ENCODE measurements around the gene GPD1L. TPM values are rescaled to one million over a fixed set of nuclear protein-coding genes. Genes with fewer than 3 reads are reported as not detected.
A peak's percentile ranks its signal among the peaks of the same experiment; 100 is the strongest.
"Not testable (repeated sequence)": the region's sequence is repeated elsewhere in the genome, so short reads cannot be mapped to it uniquely, and the experiment has no call there.

Gene GPD1L
- 10 to 100 TPM; 21.0 to 21.6 (median 21.2) TPM for polyA plus RNA-seq (ENCODE audit: insufficient read length in 3 of 3)

DNA sequence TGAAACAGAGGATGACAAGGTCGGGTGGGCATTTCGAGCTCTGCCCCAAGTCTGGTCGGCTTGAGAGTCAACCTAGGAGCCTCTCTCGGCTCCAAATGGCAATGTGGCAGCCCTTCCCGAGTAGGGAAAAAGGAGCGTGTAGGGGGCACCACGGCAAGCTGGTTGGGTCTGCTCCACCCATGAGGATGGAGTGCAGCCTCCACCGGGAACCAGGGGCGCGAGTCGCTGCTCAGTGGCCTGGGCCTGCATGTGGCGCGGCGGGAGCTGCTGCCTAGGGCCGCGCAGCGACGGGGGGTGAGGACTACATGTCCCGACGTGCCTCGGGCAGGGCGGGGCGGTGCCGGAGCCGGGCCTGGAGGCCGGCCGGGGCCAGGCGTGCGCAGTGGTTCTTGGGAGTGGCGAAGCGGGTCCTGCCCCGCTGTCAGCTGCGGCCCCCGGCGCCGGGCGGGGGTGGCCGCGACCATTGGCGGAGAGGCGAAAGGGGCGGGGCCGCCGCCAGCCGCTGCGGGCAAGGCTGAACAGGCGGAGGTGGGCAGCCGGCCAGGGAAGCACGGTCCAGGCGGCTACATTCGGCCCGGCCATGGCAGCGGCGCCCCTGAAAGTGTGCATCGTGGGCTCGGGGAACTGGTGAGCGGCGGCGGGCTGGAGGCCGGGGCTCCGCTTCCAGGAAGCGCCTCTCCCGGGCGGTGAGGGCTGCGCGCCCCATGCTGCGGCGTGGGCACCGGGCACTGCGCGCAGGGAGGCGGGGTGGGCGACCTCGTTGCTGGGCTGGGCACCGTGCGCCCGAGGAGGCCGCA lies at the start of gene GPD1L:
Gene GPD1L (plus strand): TSS at position 489 of the 797 bp plus-strand sequence. CDS start 92 bp downstream, at position 581.
- DNase-seq (ENCODE audit: low read depth in 3 of 3, low spot score in 2 of 3): peak; percentile 69 to 90 (median 85)

DNA sequence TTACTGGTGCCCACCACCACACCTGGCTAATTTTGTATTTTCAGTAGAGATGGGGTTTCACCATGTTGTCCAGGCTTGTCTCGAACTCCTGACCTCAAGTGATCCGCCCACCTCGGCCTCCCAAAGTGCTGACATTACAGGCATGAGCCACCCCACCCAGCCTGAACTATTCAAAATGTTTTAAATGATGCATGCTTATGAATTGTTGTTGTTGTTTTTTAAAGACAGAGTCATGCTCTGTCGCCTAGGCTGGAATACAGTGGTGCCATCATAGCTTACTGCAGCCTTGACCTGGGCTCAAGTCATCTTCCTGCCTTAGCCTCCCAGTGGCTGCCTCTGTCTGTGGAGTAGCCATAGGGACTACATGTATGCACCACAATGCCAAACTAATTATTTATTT lies 48.0 kb upstream of the GPD1L start:
- not testable (repeated sequence) for DNase-seq (ENCODE audit: low read depth in 3 of 3, low spot score in 2 of 3)

DNA sequence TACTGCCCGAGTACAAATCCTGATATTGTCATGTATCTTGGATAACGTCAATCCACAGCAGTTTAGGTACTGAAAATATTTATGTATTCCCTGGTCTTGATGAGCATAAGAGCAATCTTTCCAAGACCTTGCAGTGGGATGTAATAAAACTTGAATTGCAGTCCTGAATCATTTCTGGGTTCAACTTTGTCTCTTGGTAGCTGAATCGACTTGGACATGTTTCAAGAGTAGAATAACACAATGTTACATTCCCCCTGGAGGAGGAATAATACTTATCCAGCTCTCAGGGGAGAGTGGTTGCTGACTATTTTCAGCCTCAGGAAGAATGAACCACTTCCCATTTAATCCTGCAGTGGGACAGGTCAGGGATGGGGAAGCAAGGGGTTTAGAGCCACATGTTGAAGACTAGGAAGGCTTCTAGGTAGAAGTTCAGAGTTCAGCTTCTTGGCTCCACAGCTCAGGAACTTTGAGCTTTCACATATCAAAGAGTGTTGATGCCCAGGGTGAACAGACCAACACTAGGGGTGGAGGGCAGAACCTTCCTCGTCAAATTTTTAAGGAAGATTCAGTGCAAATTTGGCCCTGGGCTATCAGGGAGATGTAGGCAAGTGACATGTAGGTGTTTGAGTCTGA lies 43.4 kb upstream of the GPD1L start:
- no peak for DNase-seq (ENCODE audit: low read depth in 3 of 3, low spot score in 2 of 3)

DNA sequence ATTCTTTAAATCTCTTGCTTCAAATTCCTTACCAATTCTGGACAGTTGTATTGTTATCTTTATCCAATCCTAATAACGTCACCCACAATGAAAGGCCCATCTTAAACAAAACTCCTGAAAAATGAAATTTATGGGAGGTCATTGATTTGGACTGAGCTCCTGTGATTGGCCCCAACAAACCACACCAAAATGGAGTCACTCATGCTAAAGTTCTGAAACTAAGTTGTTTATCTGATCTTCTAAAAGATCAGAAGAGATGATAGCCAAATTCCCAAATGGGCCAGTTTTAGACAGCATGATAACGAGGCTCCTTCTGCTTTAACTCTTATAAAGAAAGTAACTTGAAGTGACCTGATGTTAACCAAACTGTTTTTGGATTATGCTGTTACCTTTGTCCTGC lies 39.7 kb upstream of the GPD1L start:
- DNase-seq (ENCODE audit: low read depth in 3 of 3, low spot score in 2 of 3): no peak

DNA sequence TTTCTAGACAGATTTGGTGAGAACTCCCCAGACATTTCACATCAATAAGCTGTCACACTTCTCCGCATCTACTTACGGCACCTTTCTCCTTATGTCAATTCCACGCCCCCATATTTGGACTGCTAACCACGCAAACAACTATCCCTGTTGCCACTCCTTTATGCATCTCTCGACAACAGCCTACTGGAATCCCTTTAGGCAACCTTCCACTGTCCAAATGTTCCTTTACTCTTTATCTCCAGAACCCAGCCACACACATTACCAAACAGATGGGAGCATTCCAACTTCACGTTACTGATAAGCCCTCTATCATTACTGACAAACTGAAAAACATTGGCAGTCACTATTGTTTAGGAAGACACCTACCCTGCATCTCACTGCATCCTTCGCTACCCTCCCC lies 32.2 kb upstream of the GPD1L start:
- DNase-seq (ENCODE audit: low read depth in 3 of 3, low spot score in 2 of 3): not testable (repeated sequence)

DNA sequence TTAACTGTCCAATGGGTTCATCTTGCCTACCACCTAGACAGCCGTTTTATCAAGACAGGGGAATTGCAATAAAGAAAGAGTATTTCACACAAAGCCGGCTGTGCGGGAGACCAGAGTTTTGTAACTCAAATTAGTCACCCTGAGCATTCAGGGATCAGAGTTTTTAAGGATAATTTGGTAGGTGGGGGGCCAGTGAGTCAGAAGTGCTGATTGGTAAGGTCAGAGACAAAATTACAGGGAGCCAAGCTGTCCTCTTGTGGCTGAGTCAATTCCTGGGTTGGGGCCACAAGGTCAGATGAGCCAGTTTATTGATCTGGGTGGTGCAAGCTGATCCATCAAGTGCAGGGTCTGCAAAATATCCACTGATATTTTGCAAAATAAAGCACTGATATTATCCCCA lies 29.9 kb upstream of the GPD1L start:
- no peak for DNase-seq (ENCODE audit: low read depth in 3 of 3, low spot score in 2 of 3)

DNA sequence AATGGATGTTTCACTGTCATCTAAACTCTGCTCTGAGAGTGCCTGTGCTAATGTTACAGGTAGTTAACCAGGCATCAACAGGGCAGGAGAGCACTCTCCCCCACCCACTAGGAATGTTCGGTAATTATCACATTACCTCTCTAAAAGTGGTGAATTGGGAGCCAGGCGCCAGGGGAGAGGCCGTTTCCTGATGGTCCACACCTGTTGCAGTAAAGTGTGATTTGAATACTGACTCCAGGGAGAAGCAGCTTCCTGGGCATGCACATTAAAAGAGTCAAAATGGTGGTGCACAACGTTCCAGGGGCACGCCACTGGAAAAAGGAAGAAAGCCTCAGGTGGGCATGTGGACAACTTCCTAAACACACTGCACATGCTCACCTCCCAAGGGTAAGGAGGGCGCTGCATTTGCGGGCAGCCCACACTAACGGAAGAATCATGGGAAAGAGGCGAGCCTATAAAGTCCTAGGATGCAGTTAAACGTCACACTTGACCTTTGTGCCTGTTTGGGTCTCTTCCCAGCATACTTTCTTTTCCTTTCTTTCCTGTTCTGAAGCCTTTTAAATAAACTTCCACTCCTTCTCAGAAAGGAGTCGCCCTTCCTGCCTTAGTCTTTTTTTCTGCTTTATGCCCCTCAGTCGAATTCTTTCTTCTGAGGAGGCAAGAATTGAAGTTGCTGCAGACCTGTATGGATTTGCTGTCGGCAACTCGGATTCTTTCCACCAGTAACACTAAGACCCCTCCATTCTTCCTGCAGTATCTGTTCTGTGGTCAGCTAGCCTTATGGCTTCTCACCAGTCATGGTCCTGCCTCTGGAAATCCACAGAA lies 28.9 kb upstream of the GPD1L start:
- DNase-seq (ENCODE audit: low read depth in 3 of 3, low spot score in 2 of 3): peak in 1 of 3 donors; percentile 33

DNA sequence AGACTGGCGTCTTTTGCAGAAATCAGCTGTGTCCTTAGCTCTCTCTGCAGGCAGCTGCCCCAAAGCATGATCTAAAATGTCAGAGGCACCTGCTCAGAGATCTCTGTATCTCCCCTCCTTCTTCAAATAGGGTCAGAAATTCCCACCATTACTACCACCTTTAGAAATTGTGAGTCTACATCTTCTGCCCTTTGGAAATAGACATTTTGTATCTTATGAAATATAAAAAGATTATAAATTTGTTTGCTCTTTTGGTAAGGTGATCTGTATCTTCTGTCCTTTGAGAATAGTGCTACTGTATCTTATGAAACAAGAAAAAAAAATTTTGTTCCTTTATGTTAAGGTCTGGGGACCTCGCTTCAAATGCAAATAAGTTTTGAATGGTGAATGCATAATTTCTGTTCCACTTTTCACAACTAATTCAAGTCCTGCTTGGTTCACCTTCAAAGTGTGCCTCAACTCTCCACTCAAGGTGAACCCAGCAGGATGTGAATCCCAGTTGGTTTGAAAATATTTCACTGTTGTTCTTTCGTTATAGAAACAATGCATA lies 28.3 kb upstream of the GPD1L start:
- no peak for DNase-seq (ENCODE audit: low read depth in 3 of 3, low spot score in 2 of 3)

DNA sequence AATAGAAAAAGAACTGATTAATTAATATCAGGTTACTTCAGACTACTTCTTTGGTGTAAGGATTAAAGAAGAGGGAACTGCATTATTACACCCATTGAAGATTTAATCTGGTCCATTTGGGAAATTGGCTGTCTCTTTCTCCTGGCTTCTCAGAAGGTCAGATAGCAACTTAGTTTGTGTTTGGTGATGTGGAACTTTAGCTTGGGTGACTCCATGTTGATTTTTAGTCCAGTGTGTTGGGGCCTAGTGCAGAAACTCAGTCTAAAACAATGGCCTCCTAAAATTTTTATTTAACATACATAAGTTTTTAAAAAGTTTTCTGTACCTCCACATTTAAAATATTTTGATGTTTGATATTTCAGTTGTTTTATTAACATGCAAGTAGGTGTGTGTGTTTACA lies 27.6 kb upstream of the GPD1L start:
- no peak for DNase-seq (ENCODE audit: low read depth in 3 of 3, low spot score in 2 of 3)

DNA sequence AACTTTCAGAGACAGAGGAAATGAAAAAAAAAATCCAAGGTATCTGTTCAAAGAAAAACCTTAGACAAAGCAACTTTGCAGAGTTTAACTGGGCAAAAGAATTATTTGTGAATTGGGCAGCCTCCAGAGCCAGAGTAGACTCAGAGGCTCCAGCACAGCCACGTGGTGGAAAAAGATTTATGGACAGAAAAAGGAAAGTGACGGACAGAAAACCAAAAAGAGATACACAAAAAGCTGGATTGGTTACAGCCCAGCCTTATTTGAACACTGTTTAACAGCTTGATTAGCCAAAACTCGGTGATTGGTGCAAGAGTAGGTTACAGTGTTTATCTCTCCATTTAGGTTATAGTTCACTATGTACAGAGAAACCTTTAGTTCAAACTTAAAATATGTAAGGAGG lies 23.7 kb upstream of the GPD1L start:
- no peak for DNase-seq (ENCODE audit: low read depth in 3 of 3, low spot score in 2 of 3)

DNA sequence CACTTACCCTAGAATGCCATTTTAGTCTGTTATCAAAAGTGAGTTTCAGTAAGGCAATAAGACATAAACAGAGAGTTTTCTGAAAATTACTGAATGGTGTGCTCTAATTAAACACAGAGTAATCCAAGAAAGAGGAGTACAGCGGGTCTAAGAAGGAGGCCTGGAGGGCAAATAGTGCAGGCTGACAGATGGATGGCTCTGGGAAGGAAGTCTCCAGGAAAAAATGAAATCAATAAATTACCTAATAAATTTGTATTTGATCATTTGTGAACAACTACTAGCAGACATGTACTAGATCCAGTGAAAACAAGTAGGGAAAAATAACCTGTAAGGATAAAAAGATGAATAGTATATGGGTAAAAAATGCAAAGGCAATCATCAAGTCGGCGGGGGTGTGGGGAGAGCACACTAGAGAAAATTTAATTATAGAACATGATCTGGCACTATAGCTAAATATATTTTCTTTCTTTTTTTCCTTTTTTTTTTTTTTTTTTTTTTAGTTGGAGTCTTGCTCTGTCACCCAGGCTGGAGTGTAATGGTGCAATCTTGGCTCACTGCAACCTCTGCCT lies 22.6 kb upstream of the GPD1L start:
- no peak for DNase-seq (ENCODE audit: low read depth in 3 of 3, low spot score in 2 of 3)

DNA sequence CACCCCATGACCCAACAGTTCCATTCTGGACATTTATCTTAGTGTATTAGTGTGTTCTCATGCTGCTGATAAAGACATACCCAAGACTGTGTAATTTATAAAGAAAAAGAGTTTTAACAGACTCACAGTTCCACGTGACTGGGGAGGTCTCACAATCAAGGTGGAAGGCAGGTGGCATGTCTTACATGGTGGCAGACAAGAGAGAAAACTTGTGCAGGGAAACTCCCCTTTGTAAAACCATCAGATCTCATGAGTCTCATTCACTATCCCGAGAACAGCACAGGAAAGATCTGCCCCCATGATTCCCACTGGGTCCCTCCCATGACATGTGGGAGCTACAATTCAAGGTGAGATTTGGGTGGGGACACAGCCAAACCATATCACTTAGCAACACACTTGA lies 21.6 kb upstream of the GPD1L start:
- no peak for DNase-seq (ENCODE audit: low read depth in 3 of 3, low spot score in 2 of 3)

DNA sequence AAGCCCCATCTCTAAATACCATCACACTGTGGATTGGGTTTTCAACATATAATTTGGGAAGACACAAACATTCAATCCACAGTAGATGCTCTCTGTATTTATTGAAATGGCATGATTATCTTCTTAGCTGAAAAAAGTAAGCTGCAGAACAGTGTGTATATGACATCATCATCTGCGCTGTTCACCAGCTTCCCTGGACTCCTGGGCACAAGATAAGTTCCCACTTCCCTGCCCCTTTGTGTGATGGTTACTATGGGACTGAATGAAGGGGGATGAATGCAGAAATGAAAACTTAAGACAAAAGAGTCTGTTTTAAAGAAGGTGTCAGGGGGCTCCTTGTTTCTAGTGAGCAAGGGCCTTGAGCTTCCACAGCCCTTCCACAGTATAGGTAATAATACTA lies 20.0 kb upstream of the GPD1L start:
- DNase-seq (ENCODE audit: low read depth in 3 of 3, low spot score in 2 of 3): no peak

DNA sequence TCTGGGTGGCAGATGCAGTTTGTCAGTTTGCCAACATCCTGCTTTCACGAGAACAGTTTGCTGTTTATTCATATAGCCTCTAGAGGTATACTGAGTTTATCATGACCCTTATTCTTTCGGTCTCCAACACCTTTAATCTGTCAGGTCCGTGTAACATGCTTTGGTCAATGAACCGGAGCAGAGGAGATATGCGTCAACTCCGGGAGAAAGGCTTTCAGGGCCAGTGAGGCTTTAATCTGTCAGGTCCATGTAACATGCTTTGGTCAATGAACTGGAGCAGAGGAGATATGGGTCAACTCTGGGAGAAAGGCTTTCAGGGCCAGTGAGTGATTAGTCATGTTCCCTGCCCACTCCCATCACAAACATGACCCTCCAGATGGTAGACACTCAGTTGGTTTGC lies 16.9 kb upstream of the GPD1L start:
- DNase-seq (ENCODE audit: low read depth in 3 of 3, low spot score in 2 of 3): no peak

DNA sequence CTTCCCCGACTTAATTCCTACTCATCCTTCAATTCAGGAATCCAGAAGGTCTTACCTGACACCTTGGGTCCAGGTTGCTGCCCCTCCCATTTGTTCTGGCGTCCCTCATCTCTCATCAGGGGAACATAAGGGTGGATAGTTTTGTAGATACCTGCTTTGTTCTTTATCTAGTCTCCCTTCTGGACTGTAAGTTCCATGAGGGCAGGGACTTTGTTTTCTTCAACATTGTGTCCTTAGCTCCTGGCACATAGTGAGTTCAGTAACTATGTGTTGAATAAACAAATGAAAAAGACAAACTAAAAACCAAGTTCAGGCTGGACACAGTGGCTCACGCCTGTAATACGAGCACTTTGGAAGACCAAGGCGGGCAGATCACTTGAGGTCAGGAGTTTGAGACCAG lies 13.2 kb upstream of the GPD1L start:
- no peak for DNase-seq (ENCODE audit: low read depth in 3 of 3, low spot score in 2 of 3)

DNA sequence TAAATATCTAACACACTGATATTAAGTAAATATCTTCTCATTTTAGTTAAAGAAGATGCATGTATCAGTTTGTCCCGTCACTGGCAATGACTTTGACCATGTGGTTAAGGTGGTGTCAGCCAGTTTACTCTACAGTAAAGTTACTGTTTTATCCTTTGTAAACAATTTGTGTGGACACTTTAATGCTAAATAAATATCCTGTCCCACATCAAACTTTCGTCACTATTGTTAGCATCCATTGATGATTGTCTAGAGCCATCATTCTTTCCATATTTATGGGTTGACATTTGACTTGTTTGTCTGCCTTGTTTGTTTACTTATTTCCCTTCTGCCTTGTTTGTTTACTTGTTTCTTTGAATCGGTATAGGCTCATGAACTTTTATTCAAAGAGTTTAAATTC lies 11.0 kb upstream of the GPD1L start:
- DNase-seq (ENCODE audit: low read depth in 3 of 3, low spot score in 2 of 3): no peak

DNA sequence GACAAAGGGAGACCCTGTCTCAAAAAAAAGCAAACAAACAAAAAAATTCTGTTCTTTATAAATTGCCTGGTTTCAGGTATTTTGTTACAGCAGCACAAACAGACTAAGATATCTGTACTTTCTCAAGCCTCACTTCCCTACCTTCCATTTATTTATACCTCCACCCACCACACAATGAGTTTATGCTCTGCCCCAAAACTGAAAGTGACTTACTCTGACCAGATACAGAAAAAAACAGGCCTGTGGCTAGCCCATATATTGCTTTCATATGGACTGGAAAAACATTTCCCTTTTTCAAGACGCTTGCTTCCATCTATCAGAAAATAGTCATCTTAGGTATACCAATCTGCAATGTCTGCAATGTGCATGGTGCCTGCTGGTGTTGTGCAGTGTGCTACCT lies 8.7 kb upstream of the GPD1L start:
- DNase-seq (ENCODE audit: low read depth in 3 of 3, low spot score in 2 of 3): no peak

DNA sequence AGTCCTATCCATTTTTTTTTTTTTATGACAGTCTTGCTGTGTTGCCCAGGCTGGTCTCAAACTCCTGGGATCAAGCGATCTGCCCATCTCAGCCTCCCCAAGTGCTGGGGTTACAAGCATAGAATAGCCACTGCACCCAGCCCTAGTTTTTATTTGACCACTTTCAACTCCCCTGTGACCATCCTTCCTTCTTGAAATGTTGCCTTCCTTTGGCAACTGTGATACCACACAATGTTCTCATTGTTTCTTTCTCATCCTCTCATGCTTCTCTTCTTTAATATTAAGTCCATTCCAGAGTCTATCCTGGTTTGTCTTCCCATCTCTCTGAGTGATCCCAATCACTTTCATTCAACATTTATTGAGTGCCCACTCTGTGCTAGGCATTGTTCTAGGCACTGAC lies 7.9 kb upstream of the GPD1L start:
- no peak for DNase-seq (ENCODE audit: low read depth in 3 of 3, low spot score in 2 of 3)

DNA sequence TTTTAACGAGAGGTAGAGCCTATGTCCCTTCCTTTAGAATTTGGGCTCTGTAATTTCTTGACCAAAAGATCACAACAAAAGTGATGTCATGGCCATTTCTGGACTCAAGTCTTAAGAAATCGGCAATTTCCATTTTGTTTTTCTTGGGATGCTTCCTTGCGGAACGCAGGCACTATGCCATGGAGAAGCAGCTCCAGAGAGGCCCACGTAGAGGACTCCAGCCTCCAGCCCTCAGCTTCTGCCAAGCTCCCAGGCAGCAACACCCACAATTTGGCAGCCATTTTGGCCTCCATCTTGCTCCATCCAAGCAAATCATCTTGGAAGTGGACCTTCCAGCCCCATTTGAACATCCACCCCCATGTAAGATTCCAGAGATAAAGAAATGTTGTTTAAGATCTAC lies 6.0 kb upstream of the GPD1L start:
- no peak for DNase-seq (ENCODE audit: low read depth in 3 of 3, low spot score in 2 of 3)

DNA sequence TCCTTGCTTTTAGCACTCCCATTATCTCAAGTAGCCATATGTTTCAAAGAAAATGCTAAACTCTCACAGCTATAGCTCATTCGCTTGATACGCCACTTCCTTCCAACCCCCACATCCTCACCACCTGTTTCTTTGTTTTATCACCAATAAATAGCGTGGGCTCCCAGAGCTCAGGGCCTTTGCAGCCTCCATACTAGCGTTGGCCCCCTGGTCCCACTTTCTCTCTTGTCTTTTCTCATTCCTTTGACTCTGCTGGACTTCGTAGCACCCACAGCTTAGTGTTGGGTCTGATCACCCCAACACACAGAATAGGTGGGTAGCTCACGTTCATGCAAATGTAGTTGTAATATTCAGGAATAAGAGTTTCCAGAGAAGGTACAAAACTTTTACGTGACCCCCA lies 4.1 kb upstream of the GPD1L start:
- no peak for DNase-seq (ENCODE audit: low read depth in 3 of 3, low spot score in 2 of 3)

DNA sequence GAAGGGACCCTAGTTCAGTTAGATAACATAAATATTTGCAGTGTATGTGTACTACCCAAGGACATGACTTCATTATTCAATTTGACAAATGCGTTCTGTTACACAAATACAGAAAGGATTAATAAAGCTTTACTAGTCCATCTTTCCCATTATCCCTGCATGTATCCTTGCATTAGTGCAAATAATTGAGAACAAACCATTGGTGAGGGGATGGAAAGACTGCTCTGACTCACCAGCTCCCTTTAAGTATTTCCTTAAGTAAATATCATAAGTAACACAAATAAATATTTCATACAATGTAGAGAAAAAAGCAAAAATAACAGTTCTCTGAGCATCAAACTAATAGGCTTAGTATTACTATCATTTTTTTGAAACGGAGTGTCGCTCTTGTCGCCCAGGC lies 1.9 kb upstream of the GPD1L start:
- DNase-seq (ENCODE audit: low read depth in 3 of 3, low spot score in 2 of 3): no peak

All from right renal cortex interstitium (tissue), 3 donors.